ENCODE results near the gene MYOD1. TPM values are rescaled to one million over a fixed set of nuclear protein-coding genes. Genes with fewer than 3 reads are reported as not detected.

The MYOD1 gene
- total and polyA plus RNA-seq, 9 of the 15 experiments (the other 6 are each of a cell fraction or from before 2014, with no cell fraction given) = not detected

DNA sequence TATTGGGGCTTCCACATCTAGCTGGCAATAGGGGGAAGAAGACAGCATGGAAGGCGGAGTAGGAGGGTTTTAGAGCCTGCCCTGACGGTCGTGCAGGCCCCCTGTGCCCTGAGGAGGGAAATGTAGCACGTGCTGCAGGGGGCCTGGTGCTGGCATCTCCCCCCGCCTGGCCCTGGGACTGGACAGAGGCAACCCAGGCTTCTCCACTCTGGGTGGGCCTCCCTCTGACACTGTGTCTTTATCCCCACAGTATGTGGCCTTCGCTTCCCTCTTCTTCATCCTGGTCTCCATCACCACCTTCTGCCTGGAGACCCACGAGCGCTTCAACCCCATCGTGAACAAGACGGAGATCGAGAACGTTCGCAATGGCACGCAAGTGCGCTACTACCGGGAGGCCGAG, 52.0 kb downstream of the MYOD1 start (continued):
- TF ChIP-seq NELFE (IDR thresholded peaks at IDR 0.05; ENCODE audit: insufficient read depth, insufficient read length) = no peak
- TF ChIP-seq ZNF766 (CRISPR knock-in tag; conservative IDR thresholded peaks at IDR 0.05) = no peak
- no peak for TF ChIP-seq ZBTB2 (IDR thresholded peaks at IDR 0.05)
- no peak for TF ChIP-seq NR2C2 (CRISPR knock-in tag; IDR thresholded peaks at IDR 0.05)
- no peak for TF ChIP-seq NR2C2 (tag; IDR thresholded peaks at IDR 0.05)
- no peak for TF ChIP-seq MYNN (IDR thresholded peaks at IDR 0.05)
- TF ChIP-seq MYNN (CRISPR knock-in tag; IDR thresholded peaks at IDR 0.05) = no peak
- no peak for TF ChIP-seq STAT5A (IDR thresholded peaks at IDR 0.05; ENCODE audit: borderline replicate concordance, low read length)
- TF ChIP-seq, protein P1, sequence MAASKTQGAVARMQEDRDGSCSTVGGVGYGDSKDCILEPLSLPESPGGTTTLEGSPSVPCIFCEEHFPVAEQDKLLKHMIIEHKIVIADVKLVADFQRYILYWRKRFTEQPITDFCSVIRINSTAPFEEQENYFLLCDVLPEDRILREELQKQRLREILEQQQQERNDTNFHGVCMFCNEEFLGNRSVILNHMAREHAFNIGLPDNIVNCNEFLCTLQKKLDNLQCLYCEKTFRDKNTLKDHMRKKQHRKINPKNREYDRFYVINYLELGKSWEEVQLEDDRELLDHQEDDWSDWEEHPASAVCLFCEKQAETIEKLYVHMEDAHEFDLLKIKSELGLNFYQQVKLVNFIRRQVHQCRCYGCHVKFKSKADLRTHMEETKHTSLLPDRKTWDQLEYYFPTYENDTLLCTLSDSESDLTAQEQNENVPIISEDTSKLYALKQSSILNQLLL (CRISPR knock-in tag; IDR thresholded peaks at IDR 0.05; ENCODE audit: borderline replicate concordance) = no peak
- TF ChIP-seq EHMT2 (IDR thresholded peaks at IDR 0.05) = no peak
- TF ChIP-seq ZNF717 (CRISPR knock-in tag; IDR thresholded peaks at IDR 0.05) = no peak

Other genes with a start within 250 kb of the MYOD1 start
- not detected in 2 replicates for gene ABCC8, start 242.7 kb upstream of the MYOD1 start, total RNA-seq (2014; rRNA removed)
- gene ABCC8, start 242.7 kb upstream of the MYOD1 start, total RNA-seq (2014; rRNA removed; fragmentation: Illumina TruSeq; extraction: Trizol) = not detected in 2 replicates
- gene ABCC8, start 242.7 kb upstream of the MYOD1 start, total RNA-seq (2015; rRNA removed; fragmentation: Illumina TruSeq; extraction: Trizol) = not detected in 2 replicates
- gene ABCC8, start 242.7 kb upstream of the MYOD1 start, total RNA-seq (2021) = 0.27 TPM in 1 of 2 replicates, not detected in the other
- not detected in 2 replicates for gene ABCC8, start 242.7 kb upstream of the MYOD1 start, polyA plus RNA-seq (2011; rRNA removed)
- gene ABCC8, start 242.7 kb upstream of the MYOD1 start, polyA plus RNA-seq (2014; fragmentation: Illumina TruSeq; extraction: Trizol) = not detected in 2 replicates
- gene ABCC8, start 242.7 kb upstream of the MYOD1 start, polyA plus RNA-seq (2014; fragmentation: Nextera tagmentation; extraction: Ambion mirVana) = not detected
- gene ABCC8, start 242.7 kb upstream of the MYOD1 start, polyA plus RNA-seq (2014; rRNA removed) = not detected in 2 replicates
- gene USH1C, start 175.2 kb upstream of the MYOD1 start, total RNA-seq (2014; rRNA removed) = not detected in 2 replicates
- gene USH1C, start 175.2 kb upstream of the MYOD1 start, total RNA-seq (2014; rRNA removed; fragmentation: Illumina TruSeq; extraction: Trizol) = not detected in 2 replicates
- gene USH1C, start 175.2 kb upstream of the MYOD1 start, total RNA-seq (2015; rRNA removed; fragmentation: Illumina TruSeq; extraction: Trizol) = not detected in 2 replicates
- gene USH1C, start 175.2 kb upstream of the MYOD1 start, total RNA-seq (2021) = not detected in 2 replicates
- gene USH1C, start 175.2 kb upstream of the MYOD1 start, polyA plus RNA-seq (2011; rRNA removed) = not detected in 2 replicates
- not detected in 2 replicates for gene USH1C, start 175.2 kb upstream of the MYOD1 start, polyA plus RNA-seq (2014; fragmentation: Illumina TruSeq; extraction: Trizol)
- gene USH1C, start 175.2 kb upstream of the MYOD1 start, polyA plus RNA-seq (2014; fragmentation: Nextera tagmentation; extraction: Ambion mirVana) = not detected
- gene USH1C, start 175.2 kb upstream of the MYOD1 start, polyA plus RNA-seq (2014; rRNA removed) = 0.04 TPM in 1 of 2 replicates, not detected in the other
- not detected in 2 replicates for gene OTOG, start 172.3 kb upstream of the MYOD1 start, total RNA-seq (2014; rRNA removed)
- not detected in 2 replicates for gene OTOG, start 172.3 kb upstream of the MYOD1 start, total RNA-seq (2014; rRNA removed; fragmentation: Illumina TruSeq; extraction: Trizol)
- gene OTOG, start 172.3 kb upstream of the MYOD1 start, total RNA-seq (2015; rRNA removed; fragmentation: Illumina TruSeq; extraction: Trizol) = not detected in 2 replicates
- not detected in 2 replicates for gene OTOG, start 172.3 kb upstream of the MYOD1 start, total RNA-seq (2021)
- gene OTOG, start 172.3 kb upstream of the MYOD1 start, polyA plus RNA-seq (2011; rRNA removed) = not detected in 2 replicates
- not detected in 2 replicates for gene OTOG, start 172.3 kb upstream of the MYOD1 start, polyA plus RNA-seq (2014; fragmentation: Illumina TruSeq; extraction: Trizol)
- not detected for gene OTOG, start 172.3 kb upstream of the MYOD1 start, polyA plus RNA-seq (2014; fragmentation: Nextera tagmentation; extraction: Ambion mirVana)
- not detected in 2 replicates for gene OTOG, start 172.3 kb upstream of the MYOD1 start, polyA plus RNA-seq (2014; rRNA removed)
- gene KCNC1, start 15.2 kb downstream of the MYOD1 start, total RNA-seq (2014; rRNA removed) = not detected in 2 replicates
- gene KCNC1, start 15.2 kb downstream of the MYOD1 start, total RNA-seq (2014; rRNA removed; fragmentation: Illumina TruSeq; extraction: Trizol) = not detected in 2 replicates
- not detected in 2 replicates for gene KCNC1, start 15.2 kb downstream of the MYOD1 start, total RNA-seq (2015; rRNA removed; fragmentation: Illumina TruSeq; extraction: Trizol)
- not detected in 2 replicates for gene KCNC1, start 15.2 kb downstream of the MYOD1 start, total RNA-seq (2021)
- not detected in 2 replicates for gene KCNC1, start 15.2 kb downstream of the MYOD1 start, polyA plus RNA-seq (2011; rRNA removed)
- not detected in 2 replicates for gene KCNC1, start 15.2 kb downstream of the MYOD1 start, polyA plus RNA-seq (2014; fragmentation: Illumina TruSeq; extraction: Trizol)
- gene KCNC1, start 15.2 kb downstream of the MYOD1 start, polyA plus RNA-seq (2014; fragmentation: Nextera tagmentation; extraction: Ambion mirVana) = under 1 TPM in 1 of 2 experiments, not detected in 1; 0.08 TPM
- gene KCNC1, start 15.2 kb downstream of the MYOD1 start, polyA plus RNA-seq (2014; rRNA removed) = 0.05 TPM in 1 of 2 replicates, not detected in the other